Gastrocnemius medialis (tissue), 4 donors: ENCODE measurements around the gene AFF3. TPM values are rescaled to one million over a fixed set of nuclear protein-coding genes. Genes with fewer than 3 reads are reported as not detected.
"Not testable (repeated sequence)": the region's sequence is repeated elsewhere in the genome, so short reads cannot be mapped to it uniquely, and the experiment has no call there.

Source experiments
- ATAC-seq, 2 donors: fragments of 150-250 bp; one replicate each; pipeline ENCODE4 v1.9.1; 2016
- DNase-seq, 2 donors: peaks; one replicate each; pipeline ENCODE4 v3.0.0-alpha.2; 2019
- H3K27ac ChIP-seq, 4 donors: fragments of 200-600 bp; sonication (generic); 1 replicate in 1 of 4; 2 replicates in 3 of 4; pipeline ENCODE4 v1.5.1; 2016 to 2018; ENCODE audit warnings: mild to moderate bottlenecking in 2 of 4, moderate library complexity in 1 of 4
- H3K27me3 ChIP-seq, 3 donors: fragments of 200-600 bp; sonication (generic) in 2 of 3; 1 replicate in 1 of 3; 2 replicates in 2 of 3; pipeline versions ENCODE4 v1.5.1 to v1.6.0; 2016 to 2019; ENCODE audit warnings: mild to moderate bottlenecking in 1 of 3, moderate library complexity in 1 of 3
- H3K36me3 ChIP-seq, 2 donors: fragments of 200-600 bp; sonication (generic) in 1 of 2; one replicate each; pipeline ENCODE4 v1.5.1; 2017 to 2018
- H3K4me1 ChIP-seq, 2 donors: fragments of 200-600 bp; sonication (generic) in 1 of 2; one replicate each; pipeline ENCODE4 v1.5.1; 2016 to 2017; ENCODE audit warnings: mild to moderate bottlenecking in 2 of 2
- H3K4me3 ChIP-seq, 4 donors: fragments of 200-600 bp; sonication (generic) in 3 of 4; 1 replicate in 1 of 4; 2 replicates in 3 of 4; pipeline ENCODE4 v1.5.1; 2016 to 2019; ENCODE audit warnings: mild to moderate bottlenecking in 2 of 4
- H3K9me3 ChIP-seq, 3 donors: fragments of 200-600 bp; sonication (generic) in 2 of 3; 1 replicate in 1 of 3; 2 replicates in 2 of 3; pipeline ENCODE4 v1.5.1; 2016 to 2019
- POLR2A ChIP-seq, 2 donors: fragments of 450-650 bp; IDR thresholded peaks; one replicate each; pipeline ENCODE4 v1.6.1; 2017; ENCODE audit warnings: antibody characterized with exemption in 2 of 2, mild to moderate bottlenecking in 2 of 2, moderate library complexity in 2 of 2
- in situ Hi-C, 4 donors: fragments of 200-750 bp; cut with MboI; loops; one replicate each; pipeline versions ENCODE4 v1.15.0 to v1.8.0; 2017; ENCODE audit warnings: low sequenced_read_pairs in 4 of 4
- intact Hi-C: fragments of 100-400 bp; cut with DNase I; formaldehyde crosslinking; loops from one replicate; pipeline ENCODE4 v1.15.1; 2023; ENCODE audit warnings: low total_unique reads
- total RNA-seq, 4 donors: library from RNA; depleted of rRNA; stranded (reverse); fragments of >200 nt; gene quantifications; one replicate each; pipeline versions ENCODE4 v1.1.0 to v1.2.3, GENCODE V29; 2016
- TF ChIP-seq, protein P1 (sequence below), 5 experiments: fragments of 450-650 bp in 3 of 5; fragments of 200-600 bp in 2 of 5; sonication (generic) in 2 of 5; IDR thresholded peaks in 4 of 5; conservative IDR thresholded peaks in 1 of 5; 1 replicate in 4 of 5; 2 replicates in 1 of 5; pipeline ENCODE4 v1.5.1; 2016 to 2019; ENCODE audit warnings: antibody characterized with exemption in 5 of 5, mild to moderate bottlenecking in 3 of 5, moderate library complexity in 3 of 5

The AFF3 gene
- total RNA-seq, 4 donors from 2014 or later: 0.22 to 0.55 (median 0.47) TPM

DNA sequence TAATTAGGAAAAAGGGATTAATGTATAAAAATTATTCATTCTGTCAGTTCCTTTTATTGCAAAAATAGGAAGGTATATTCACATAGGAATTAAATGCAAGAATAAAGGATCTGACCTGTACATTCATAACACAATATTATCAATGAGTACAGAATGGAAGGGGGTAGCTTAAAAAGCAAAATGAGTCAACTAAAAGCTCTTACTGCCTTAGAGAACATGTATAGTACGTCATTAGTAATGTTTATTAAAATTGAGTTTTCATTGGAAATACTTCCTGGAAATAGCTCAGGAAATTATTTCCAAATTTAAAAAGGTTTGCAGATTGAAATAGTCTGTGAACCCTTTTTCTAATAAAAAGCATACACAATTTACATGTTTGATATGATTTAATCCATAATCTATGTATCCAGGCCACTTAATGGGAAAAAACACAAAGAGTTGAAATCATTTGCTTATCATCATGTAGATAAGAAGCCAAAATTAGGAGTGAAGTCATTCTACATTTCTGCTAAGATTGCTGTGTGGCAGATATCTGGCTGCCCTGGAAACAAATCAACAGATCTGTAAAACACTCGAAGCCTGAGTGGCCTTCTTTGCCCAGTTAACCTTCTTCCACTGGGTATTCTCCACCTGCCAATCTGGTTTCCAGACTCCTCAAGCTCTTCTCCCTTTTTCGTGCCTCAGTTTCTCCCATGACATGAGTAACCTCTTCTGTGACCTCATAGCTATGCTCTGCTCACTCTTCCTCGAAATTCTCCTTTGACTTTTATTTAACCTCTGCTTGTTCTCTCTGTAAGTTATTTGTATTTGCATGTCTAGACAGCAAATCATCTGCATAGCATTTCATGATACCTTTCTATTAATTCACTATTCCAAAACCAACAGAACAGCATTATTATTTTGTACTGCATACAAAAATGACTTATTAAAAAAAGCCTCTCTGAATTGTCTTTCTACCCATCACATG lies 471.3 kb downstream of the AFF3 start:
- no peak for ATAC-seq
- TF ChIP-seq POLR2A (IDR thresholded peaks at IDR 0.05): no peak
- TF ChIP-seq, protein P1, sequence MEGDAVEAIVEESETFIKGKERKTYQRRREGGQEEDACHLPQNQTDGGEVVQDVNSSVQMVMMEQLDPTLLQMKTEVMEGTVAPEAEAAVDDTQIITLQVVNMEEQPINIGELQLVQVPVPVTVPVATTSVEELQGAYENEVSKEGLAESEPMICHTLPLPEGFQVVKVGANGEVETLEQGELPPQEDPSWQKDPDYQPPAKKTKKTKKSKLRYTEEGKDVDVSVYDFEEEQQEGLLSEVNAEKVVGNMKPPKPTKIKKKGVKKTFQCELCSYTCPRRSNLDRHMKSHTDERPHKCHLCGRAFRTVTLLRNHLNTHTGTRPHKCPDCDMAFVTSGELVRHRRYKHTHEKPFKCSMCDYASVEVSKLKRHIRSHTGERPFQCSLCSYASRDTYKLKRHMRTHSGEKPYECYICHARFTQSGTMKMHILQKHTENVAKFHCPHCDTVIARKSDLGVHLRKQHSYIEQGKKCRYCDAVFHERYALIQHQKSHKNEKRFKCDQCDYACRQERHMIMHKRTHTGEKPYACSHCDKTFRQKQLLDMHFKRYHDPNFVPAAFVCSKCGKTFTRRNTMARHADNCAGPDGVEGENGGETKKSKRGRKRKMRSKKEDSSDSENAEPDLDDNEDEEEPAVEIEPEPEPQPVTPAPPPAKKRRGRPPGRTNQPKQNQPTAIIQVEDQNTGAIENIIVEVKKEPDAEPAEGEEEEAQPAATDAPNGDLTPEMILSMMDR (IDR thresholded peaks at IDR 0.05 in 4 of 5, conservative IDR thresholded peaks at IDR 0.05 in 1 of 5): no peak

DNA sequence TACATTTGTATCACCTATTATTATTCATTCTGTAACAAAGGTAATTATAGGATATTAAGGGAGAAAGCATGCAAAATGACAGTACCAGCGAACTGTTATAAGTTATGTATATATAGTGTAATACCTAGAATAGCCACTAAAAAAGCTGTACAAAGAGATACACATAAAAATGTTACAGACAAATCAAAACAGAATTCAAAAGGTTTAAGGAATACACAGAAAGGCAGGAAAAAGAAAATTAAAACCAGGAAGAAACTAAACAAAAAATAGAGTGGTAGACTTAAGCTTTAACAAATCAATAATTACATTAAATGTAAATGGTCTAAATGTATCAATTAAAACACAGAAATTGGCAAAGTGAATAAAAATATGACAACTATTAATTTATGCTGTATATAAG lies 476.1 kb downstream of the AFF3 start:
- Histone ChIP-seq H3K4me3 (no peak overlapping the region), H3K9me3 (no peaks in the 10 kb centered on the region), H3K36me3 (no peaks in the 10 kb centered on the region), H3K27ac (no peak overlapping the region), H3K27me3 (no peaks in the 10 kb centered on the region), H3K4me1 (peaks cover 9 to 12% of the 10 kb centered on the region in 2 donors)
- no peak for TF ChIP-seq POLR2A (IDR thresholded peaks at IDR 0.05)
- TF ChIP-seq, protein P1 (IDR thresholded peaks at IDR 0.05 in 4 of 5, conservative IDR thresholded peaks at IDR 0.05 in 1 of 5): peak in 1 of 5 experiments; percentile 24
- in situ Hi-C loops (no loop called here), intact Hi-C loops (no loop called here)
- ATAC-seq (no peak), DNase-seq (no peak)

More for the DNA sequence above, 471.3 kb downstream of the AFF3 start:
- H3K27ac ChIP-seq: no peak overlapping the region
- no peak overlapping the region for H3K4me3 ChIP-seq
- no peaks in the 10 kb centered on the region for H3K36me3 ChIP-seq
- no peaks in the 10 kb centered on the region for H3K27me3 ChIP-seq
- no peaks in the 10 kb centered on the region for H3K9me3 ChIP-seq
- intact Hi-C loops (no loop called here), in situ Hi-C loops (no loop called here)
- H3K4me1 ChIP-seq: no peaks in the 10 kb centered on the region
- DNase-seq: no peak

DNA sequence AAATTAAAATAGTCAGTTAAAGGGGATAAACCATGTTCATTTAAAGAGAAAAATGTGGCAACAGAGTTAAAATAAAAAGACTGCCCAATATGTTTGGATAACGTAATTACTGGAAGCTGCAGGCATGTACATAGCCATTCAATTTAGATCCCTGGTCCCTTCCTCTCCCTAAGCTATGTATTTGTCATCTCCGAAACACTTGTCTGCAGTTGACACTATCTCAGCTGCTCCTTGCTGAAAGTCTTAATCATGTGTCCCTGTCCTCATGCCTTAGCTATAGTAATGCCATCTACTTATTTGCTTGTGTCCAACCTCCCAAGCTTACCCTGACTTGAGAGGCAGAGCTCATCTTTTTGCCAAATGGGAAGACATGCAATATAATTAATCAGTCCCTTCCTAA lies 478.7 kb downstream of the AFF3 start:
- ATAC-seq (no peak), DNase-seq (no peak)
- no peak for TF ChIP-seq POLR2A (IDR thresholded peaks at IDR 0.05)
- TF ChIP-seq, protein P1 (IDR thresholded peaks at IDR 0.05 in 4 of 5, conservative IDR thresholded peaks at IDR 0.05 in 1 of 5): no peak
- intact Hi-C loops (no loop called here), in situ Hi-C loops (no loop called here)
- Histone ChIP-seq H3K27me3 (no peaks in the 10 kb centered on the region), H3K9me3 (no peaks in the 10 kb centered on the region), H3K4me1 (peaks cover 9 to 12% of the 10 kb centered on the region in 2 donors), H3K36me3 (no peaks in the 10 kb centered on the region), H3K4me3 (no peak overlapping the region), H3K27ac (no peak overlapping the region)

DNA sequence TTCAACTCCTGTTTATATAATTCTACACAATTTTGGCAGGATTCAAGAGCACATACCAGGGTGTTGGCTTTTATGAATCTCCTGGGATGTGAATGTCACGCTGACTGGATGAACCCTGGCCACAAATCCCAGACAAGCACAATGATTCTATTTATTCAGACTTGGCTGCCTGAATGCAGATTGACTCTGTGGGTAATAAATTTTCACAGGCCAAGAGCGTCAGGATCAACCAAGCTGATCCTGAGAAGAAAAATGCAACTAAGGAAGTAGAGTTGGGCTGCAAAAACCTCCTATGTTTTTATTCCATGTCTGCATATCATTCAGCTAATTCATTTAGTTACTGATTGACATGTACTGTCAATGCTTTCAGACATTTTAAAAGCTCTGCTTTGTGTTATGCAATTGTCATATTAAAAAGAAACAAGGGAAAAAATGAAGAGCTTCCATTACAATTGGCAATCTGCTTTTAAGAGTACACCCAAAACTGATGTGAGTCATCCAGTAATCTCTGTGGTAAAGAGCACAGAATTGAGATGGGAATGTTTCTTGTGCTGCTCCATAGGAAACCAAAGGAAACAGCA lies 479.5 kb downstream of the AFF3 start:
- H3K27me3 ChIP-seq: no peaks in the 10 kb centered on the region
- peak overlapping the region in 1 of 4 donors; percentile 1 for H3K27ac ChIP-seq
- H3K4me3 ChIP-seq: no peak overlapping the region
- peaks cover 9 to 12% of the 10 kb centered on the region in 2 donors for H3K4me1 ChIP-seq
- intact Hi-C loops (no loop called here), in situ Hi-C loops (no loop called here)
- TF ChIP-seq, protein P1 (IDR thresholded peaks at IDR 0.05 in 4 of 5, conservative IDR thresholded peaks at IDR 0.05 in 1 of 5): no peak
- TF ChIP-seq POLR2A (IDR thresholded peaks at IDR 0.05): no peak
- H3K36me3 ChIP-seq: no peaks in the 10 kb centered on the region
- peak; percentile 62 to 71 for ATAC-seq
- no peaks in the 10 kb centered on the region for H3K9me3 ChIP-seq
- peak; percentile 17 to 52 for DNase-seq

DNA sequence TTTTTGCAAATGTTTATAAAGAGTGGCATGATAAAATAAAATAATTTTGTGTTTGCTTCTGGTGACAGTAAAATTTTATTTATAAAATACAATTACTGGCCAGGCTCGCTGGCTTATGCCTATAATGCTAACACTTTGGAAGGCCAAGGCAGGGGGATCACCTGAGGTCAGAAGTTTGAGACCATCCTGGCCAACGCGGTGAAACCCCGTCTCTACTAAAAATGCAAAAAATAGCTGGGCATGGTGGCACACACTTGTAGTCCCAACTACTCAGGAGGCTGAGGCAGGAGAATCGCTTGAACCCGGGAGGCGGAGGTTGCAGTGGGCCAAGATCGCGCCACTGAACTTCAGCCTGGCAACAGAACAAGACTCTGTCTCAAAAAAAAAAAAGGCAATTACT lies 480.6 kb downstream of the AFF3 start:
- ATAC-seq: not testable (repeated sequence)
- peaks cover 9 to 17% of the 10 kb centered on the region in 2 donors for H3K4me1 ChIP-seq

More for the DNA sequence above, 480.6 kb downstream of the AFF3 start:
- H3K4me3 ChIP-seq, H3K27me3 ChIP-seq, H3K27ac ChIP-seq, in situ Hi-C loops, DNase-seq, H3K36me3 ChIP-seq, H3K9me3 ChIP-seq: not testable (repeated sequence)
- intact Hi-C loops: loop anchor here (2.0 kb wide), 1 partner anchor 25 kb away; no protein-coding TSS in a partner anchor
